DMS53 treated with DMSO at 0.1 percent for 48 hours (cell line): Measurements from ENCODE around the gene PDCD4.
"Not testable (repeated sequence)": the region's sequence is repeated elsewhere in the genome, so short reads cannot be mapped to it uniquely, and the experiment has no call there.

Experiments used
- DNase-seq: peaks from one replicate; lab custom pipeline; 2025; ENCODE audit not compliant: unreplicated experiment; lab: John Stamatoyannopoulos, UW

PDCD4 gene

GRCh38 chr10:110860576-110861241 is 11.0 kb upstream of the PDCD4 start:
- no peak for DNase-seq

DNA sequence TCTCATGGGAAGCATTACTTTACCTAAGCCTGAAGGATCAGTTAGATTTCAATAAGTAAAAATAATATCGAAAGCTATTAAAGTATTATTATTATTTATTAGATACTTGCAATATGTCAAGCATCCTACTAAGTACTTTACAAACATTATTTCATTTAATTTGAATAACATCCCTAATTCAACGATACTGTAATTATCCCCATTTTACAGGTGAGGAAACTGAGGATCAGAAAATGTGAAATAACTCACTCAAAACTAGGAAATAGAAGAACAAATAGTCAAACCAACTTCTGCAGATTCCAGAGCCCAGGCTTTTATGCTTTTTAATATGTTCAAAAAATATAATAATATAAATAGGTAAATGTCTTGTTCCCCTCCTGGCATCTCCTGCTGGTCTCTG is 10.3 kb upstream of the PDCD4 start:
- DNase-seq: no peak

DNA sequence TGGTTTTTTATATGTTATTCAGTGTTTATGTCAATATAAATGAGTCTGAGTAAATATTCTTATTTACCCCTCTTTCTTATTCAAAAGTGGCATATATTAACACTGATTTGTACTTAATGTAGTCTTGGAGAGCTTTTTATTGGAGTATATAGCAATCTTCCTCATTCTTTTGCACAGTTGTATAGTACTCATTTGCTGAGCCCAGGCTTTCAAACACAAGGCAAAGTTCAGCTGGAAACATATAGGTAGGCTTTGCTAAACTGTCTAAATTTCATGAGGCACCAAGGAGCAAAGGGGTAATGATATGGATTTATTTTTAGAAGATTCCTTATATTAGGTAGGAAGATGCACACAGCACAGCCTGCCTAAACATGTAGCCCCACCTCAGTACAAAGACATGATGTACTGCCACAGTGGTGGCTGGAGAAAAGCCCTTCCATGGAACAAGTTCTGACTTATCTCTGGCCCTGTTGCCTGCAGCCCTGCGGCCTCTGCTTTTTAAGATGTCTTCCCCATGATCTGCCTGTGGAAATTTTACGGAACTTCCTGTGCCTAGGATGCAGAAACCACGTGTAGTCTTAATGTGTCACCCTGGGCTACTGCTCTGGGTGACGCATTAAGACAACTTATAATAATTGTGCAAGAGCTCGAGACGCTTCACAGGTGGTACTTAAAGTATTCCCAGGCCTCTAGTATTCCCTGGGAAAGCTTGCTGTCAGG is 9.6 kb upstream of the PDCD4 start:
- DNase-seq: no peak

DNA sequence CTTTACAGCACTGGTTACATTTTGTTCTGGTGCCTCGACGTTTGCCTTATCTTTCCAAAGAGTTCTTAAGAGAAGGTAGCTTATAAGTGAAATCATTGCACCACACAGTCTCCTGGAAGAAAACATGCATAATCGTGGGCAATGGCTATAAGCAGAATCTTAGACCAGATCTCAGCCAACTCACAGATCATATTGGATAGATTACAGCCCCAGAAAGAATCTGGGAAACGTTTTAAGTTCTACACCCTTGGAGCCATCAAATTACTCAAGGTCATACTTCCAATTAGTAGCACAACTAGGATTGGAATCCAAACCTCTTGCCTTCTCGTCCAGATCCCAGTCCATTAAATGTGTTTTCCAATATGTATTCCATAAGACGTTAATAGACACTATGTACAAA is 8.8 kb upstream of the PDCD4 start:
- DNase-seq: no peak

DNA sequence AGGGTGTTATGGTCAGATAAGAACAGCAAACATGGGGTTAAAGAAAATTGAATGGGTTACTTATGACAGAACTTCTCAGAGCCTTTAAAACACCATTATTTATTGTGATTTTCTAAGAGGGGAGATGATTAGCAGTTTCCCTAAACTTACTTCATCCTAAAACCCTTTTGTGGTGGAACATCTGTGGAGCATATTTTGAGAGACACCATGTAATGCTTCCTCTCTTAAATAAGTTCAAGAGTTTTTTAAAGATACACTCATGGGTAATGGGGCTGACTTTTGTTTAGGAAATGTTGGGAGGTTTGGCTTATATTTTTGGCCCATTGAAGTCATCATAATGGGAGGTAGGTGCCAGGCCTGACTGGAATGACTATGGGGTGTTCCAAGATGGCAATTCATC is 8.4 kb upstream of the PDCD4 start:
- DNase-seq: no peak

GRCh38 chr10:110863956-110864355 is 7.8 kb upstream of the PDCD4 start:
- no peak for DNase-seq

- DNase-seq: peak; percentile 59
Observed at GRCh38 chr10:110864662-110865140, 7.0 kb upstream of the PDCD4 start.

DNA sequence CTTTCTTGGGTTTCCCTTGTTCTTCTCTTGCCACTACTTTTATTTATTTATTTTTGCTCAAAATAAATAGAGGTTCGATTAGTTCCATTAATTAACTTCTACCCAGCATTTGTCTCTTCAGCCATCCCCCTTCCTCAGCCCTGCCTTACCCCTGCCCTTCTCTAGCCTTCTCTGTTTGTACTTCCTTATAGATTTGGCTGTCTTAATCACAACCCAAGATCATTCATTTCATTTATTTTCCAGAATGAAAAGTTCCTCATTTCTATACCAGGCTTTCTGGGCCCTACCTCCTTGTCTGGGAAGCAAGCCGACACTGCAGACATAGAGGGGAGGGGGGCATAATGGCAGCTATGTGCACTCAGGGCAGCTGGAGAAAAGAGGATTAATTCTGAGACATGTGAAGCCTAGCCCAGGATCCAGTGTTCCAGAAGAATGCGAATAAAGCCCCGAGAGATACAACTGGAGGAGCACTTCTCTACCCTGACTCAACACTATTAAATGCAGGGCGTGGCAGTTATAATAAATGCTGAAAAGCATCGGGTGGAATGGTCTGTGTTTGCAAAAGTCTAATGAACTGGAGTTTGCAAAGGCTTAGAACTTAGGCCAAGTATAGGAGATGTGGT is 6.4 kb upstream of the PDCD4 start:
- no peak for DNase-seq

GRCh38 chr10:110865809-110866482 is 5.8 kb upstream of the PDCD4 start:
- no peak for DNase-seq

- not testable (repeated sequence) for DNase-seq
Observed at GRCh38 chr10:110867011-110867806, 4.5 kb upstream of the PDCD4 start.

DNA sequence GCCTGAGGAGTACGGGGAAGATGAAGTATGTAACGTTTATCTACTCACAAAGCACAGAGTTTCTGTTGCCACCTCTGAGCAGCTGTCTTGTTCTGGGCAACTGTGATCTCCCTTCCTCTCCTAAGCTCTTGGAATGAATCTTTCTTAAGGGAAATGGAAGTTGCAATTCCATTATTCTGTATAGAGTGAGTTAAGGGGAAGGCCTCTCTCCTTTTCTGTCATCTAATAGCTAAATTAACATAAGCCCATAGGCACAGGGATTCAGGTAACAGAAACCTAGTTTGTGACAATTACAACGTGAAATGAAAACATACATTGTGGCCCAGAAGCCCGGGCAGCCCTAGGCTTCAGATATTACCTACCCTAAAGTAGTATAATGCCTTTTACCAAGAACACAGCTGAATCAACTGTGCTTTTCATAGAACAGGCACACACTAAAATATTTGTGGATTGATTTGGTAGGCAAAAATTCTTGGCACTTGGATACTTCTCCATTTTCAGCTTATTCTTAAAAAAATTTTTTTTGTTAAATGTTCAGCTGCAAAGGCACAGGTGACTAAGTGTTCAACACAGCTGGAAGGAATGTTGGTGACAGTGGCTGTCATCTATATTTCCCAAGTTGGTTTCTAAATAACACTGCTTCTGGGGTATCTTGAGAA is 3.8 kb upstream of the PDCD4 start:
- no peak for DNase-seq

GRCh38 chr10:110868981-110869380 is 2.7 kb upstream of the PDCD4 start:
- DNase-seq: no peak

DNA sequence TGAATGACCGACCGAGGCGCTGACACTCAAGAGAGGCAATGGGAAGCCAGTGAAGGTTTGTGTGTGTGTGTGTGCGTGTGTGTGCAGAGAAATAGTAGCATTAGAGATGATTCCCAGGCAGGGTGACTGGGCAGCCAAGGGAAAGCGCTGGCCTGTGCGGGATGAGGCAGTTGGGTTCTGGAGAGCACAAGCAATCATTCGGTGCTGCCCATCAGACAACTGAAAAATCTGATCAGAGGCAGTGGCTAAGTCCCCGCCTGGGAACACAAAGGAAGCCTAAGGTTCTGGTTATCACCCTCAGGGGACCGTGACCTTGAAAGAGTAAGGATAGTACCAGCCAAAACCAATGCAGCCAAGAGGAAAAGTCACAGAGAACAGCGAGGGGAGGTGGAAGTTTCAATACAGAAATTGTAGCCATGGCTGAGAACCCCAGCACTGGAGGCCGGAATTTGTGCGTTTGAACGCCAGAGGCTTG is 868 bp upstream of the PDCD4 start:
- no peak for DNase-seq

- DNase-seq: no peak
Observed at GRCh38 chr10:110872145-110872983, 636 bp downstream of the PDCD4 start.

GRCh38 chr10:110872984-110873923 is 1.5 kb downstream of the PDCD4 start:
- no peak for DNase-seq

GRCh38 chr10:110873951-110874350 is 2.2 kb downstream of the PDCD4 start:
- DNase-seq: no peak

DNA sequence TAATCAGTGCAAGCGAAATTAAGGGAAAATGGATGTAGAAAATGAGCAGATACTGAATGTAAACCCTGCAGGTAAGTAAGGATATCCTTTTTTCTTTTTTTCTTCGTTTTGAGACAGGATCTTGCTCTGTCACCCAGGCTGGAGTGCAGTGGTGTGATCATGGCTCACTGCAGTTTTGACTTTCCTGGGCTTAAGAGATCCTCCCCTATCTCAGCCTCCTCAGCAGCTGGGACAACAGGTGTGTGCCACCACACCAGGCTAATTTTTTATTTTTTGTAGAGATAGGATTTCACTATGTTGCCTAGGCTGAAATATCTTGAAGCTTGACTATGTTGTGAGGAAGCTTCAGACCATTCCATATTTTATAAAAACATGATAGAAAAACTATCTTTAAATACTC is 4.3 kb downstream of the PDCD4 start:
- DNase-seq: no peak

GRCh38 chr10:110876788-110877187 is 5.1 kb downstream of the PDCD4 start:
- no peak for DNase-seq
